HepG2 (cell line): ENCODE measurements around the gene CABP2. TPM values are rescaled to one million over a fixed set of nuclear protein-coding genes. Genes with fewer than 3 reads are reported as not detected.

Experiments
- HNF4A ChIP-seq: sonication (generic); formaldehyde crosslinking; IDR thresholded peaks from 2 replicates; pipeline ENCODE4 v1.4.0; 2020; ENCODE audit warnings: missing genetic modification reagents
- KDM2A ChIP-seq: sonication (generic); formaldehyde crosslinking; IDR thresholded peaks from 2 replicates; pipeline ENCODE4 v1.4.0; 2020; ENCODE audit warnings: low read depth, missing genetic modification reagents, borderline replicate concordance
- PAX8 ChIP-seq: sonication (generic); formaldehyde crosslinking; IDR thresholded peaks from 2 replicates; pipeline ENCODE4 v1.8.0; 2022; ENCODE audit warnings: mild to moderate bottlenecking, missing genetic modification reagents, borderline replicate concordance
- TGIF2 ChIP-seq: IDR thresholded peaks from 2 replicates; pipeline ENCODE4 v1.6.1; 2016; ENCODE audit warnings: control low read depth, missing compliant biosample characterization
- ZNF230 ChIP-seq: sonication (generic); formaldehyde crosslinking; IDR thresholded peaks from 2 replicates; pipeline ENCODE4 v1.4.0; 2020; ENCODE audit warnings: mild to moderate bottlenecking, missing genetic modification reagents
- polyA plus RNA-seq, 8 experiments: library from polyadenylated mRNA; depleted of rRNA in 3 of 8; stranded (reverse) in 7 of 8; unstranded in 1 of 8; fragments of >200 nt; fragmentation: Illumina TruSeq in 4 of 8; extraction: Trizol in 4 of 8; gene quantifications; 2 replicates each; pipeline versions ENCODE4 v1.2.1 to v1.2.3, GENCODE V29; 2011 to 2016; ENCODE audit warnings: low read depth in 4 of 8, missing spikeins in 1 of 8, mixed read lengths in 1 of 8; ENCODE audit not compliant: insufficient read depth in 1 of 8
- total RNA-seq, 5 experiments: library from RNA; depleted of rRNA; stranded (reverse); fragments of >200 nt; fragmentation: Illumina TruSeq; extraction: Trizol; gene quantifications; 2 replicates each; pipeline ENCODE4 v1.2.3, GENCODE V29; 2016; ENCODE audit warnings: low read depth in 1 of 5
- TF ChIP-seq, protein P1 (sequence below): sonication (generic); formaldehyde crosslinking; IDR thresholded peaks from 2 replicates; pipeline ENCODE4 v1.4.0; 2020; ENCODE audit warnings: missing genetic modification reagents
- TF ChIP-seq, protein P2 (sequence below): sonication (generic); formaldehyde crosslinking; IDR thresholded peaks from 2 replicates; pipeline ENCODE4 v1.5.0; 2020; ENCODE audit warnings: mild to moderate bottlenecking, missing genetic modification reagents, borderline replicate concordance
- TF ChIP-seq, protein P3 (sequence below): sonication (generic); formaldehyde crosslinking; IDR thresholded peaks from 2 replicates; pipeline ENCODE4 v1.4.0; 2020; ENCODE audit warnings: missing genetic modification reagents
- TF ChIP-seq, protein P4 (sequence below): sonication (generic); formaldehyde crosslinking; IDR thresholded peaks from 2 replicates; pipeline ENCODE4 v1.5.0; 2020; ENCODE audit warnings: mild to moderate bottlenecking, missing genetic modification reagents
- TF ChIP-seq, protein P5 (sequence below): sonication (generic); formaldehyde crosslinking; IDR thresholded peaks from 2 replicates; pipeline ENCODE4 v1.4.0; 2020; ENCODE audit warnings: missing genetic modification reagents

CABP2 gene
- total and polyA plus RNA-seq, 2 of the 13 experiments (the other 11 are each of a cell fraction or from before 2014, with no cell fraction given): not detected

DNA sequence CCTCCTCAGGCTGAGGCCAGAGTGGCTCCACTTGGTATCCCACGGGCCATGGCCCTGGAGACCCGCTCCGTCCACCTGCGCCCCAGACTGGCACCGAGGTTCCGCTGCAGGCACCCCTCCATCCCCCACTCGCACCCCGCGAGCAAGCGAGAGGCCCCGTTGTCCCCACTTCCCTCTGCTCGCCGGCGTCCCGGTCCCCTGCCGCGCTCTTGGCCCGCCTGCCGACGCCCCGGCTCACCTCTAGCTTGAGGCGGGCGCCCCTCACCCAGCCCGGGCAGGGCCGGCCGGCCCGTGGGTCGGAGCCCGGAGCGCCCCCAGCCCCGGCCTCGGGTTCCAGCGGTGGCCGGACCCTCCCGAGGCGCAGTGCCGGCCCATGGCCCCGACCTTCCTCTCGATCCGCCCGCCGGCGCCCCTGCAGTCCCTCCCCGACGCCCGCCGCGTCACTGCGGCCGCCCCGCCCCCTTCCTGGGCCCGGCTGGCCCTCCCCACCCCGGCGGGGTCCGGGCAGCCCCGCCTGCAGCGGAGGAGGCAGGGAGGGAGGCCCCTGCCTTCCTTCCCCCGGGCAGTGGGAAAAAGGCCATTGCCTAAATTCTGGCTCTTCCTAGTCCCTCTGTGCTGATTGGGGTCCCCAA, 18.2 kb downstream of the CABP2 start, which contains the start of gene PITPNM1 (continued):
- TF ChIP-seq, protein P1, sequence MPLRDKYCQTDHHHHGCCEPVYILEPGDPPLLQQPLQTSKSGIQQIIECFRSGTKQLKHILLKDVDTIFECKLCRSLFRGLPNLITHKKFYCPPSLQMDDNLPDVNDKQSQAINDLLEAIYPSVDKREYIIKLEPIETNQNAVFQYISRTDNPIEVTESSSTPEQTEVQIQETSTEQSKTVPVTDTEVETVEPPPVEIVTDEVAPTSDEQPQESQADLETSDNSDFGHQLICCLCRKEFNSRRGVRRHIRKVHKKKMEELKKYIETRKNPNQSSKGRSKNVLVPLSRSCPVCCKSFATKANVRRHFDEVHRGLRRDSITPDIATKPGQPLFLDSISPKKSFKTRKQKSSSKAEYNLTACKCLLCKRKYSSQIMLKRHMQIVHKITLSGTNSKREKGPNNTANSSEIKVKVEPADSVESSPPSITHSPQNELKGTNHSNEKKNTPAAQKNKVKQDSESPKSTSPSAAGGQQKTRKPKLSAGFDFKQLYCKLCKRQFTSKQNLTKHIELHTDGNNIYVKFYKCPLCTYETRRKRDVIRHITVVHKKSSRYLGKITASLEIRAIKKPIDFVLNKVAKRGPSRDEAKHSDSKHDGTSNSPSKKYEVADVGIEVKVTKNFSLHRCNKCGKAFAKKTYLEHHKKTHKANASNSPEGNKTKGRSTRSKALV (CRISPR knock-in tag): 0 out of 2 replicates have a peak, but pooled peaks have one; percentile 44
- TF ChIP-seq, protein P2, sequence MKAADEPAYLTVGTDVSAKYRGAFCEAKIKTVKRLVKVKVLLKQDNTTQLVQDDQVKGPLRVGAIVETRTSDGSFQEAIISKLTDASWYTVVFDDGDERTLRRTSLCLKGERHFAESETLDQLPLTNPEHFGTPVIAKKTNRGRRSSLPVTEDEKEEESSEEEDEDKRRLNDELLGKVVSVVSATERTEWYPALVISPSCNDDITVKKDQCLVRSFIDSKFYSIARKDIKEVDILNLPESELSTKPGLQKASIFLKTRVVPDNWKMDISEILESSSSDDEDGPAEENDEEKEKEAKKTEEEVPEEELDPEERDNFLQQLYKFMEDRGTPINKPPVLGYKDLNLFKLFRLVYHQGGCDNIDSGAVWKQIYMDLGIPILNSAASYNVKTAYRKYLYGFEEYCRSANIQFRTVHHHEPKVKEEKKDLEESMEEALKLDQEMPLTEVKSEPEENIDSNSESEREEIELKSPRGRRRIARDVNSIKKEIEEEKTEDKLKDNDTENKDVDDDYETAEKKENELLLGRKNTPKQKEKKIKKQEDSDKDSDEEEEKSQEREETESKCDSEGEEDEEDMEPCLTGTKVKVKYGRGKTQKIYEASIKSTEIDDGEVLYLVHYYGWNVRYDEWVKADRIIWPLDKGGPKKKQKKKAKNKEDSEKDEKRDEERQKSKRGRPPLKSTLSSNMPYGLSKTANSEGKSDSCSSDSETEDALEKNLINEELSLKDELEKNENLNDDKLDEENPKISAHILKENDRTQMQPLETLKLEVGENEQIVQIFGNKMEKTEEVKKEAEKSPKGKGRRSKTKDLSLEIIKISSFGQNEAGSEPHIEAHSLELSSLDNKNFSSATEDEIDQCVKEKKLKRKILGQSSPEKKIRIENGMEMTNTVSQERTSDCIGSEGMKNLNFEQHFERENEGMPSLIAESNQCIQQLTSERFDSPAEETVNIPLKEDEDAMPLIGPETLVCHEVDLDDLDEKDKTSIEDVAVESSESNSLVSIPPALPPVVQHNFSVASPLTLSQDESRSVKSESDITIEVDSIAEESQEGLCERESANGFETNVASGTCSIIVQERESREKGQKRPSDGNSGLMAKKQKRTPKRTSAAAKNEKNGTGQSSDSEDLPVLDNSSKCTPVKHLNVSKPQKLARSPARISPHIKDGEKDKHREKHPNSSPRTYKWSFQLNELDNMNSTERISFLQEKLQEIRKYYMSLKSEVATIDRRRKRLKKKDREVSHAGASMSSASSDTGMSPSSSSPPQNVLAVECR (CRISPR knock-in tag): peak; percentile 19; the same call in 1 of the 2 replicates
- TF ChIP-seq ZNF230 (CRISPR knock-in tag): no peak
- 0 out of 2 replicates have a peak, but pooled peaks have one; percentile 3 for TF ChIP-seq KDM2A (CRISPR knock-in tag)
- TF ChIP-seq, protein P3, sequence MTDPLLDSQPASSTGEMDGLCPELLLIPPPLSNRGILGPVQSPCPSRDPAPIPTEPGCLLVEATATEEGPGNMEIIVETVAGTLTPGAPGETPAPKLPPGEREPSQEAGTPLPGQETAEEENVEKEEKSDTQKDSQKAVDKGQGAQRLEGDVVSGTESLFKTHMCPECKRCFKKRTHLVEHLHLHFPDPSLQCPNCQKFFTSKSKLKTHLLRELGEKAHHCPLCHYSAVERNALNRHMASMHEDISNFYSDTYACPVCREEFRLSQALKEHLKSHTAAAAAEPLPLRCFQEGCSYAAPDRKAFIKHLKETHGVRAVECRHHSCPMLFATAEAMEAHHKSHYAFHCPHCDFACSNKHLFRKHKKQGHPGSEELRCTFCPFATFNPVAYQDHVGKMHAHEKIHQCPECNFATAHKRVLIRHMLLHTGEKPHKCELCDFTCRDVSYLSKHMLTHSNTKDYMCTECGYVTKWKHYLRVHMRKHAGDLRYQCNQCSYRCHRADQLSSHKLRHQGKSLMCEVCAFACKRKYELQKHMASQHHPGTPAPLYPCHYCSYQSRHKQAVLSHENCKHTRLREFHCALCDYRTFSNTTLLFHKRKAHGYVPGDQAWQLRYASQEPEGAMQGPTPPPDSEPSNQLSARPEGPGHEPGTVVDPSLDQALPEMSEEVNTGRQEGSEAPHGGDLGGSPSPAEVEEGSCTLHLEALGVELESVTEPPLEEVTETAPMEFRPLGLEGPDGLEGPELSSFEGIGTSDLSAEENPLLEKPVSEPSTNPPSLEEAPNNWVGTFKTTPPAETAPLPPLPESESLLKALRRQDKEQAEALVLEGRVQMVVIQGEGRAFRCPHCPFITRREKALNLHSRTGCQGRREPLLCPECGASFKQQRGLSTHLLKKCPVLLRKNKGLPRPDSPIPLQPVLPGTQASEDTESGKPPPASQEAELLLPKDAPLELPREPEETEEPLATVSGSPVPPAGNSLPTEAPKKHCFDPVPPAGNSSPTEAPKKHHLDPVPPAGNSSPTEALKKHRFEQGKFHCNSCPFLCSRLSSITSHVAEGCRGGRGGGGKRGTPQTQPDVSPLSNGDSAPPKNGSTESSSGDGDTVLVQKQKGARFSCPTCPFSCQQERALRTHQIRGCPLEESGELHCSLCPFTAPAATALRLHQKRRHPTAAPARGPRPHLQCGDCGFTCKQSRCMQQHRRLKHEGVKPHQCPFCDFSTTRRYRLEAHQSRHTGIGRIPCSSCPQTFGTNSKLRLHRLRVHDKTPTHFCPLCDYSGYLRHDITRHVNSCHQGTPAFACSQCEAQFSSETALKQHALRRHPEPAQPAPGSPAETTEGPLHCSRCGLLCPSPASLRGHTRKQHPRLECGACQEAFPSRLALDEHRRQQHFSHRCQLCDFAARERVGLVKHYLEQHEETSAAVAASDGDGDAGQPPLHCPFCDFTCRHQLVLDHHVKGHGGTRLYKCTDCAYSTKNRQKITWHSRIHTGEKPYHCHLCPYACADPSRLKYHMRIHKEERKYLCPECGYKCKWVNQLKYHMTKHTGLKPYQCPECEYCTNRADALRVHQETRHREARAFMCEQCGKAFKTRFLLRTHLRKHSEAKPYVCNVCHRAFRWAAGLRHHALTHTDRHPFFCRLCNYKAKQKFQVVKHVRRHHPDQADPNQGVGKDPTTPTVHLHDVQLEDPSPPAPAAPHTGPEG (CRISPR knock-in tag): no peak
- TF ChIP-seq PAX8 (CRISPR knock-in tag): no peak
- no peak for TF ChIP-seq HNF4A (CRISPR knock-in tag)
- TF ChIP-seq, protein P4, sequence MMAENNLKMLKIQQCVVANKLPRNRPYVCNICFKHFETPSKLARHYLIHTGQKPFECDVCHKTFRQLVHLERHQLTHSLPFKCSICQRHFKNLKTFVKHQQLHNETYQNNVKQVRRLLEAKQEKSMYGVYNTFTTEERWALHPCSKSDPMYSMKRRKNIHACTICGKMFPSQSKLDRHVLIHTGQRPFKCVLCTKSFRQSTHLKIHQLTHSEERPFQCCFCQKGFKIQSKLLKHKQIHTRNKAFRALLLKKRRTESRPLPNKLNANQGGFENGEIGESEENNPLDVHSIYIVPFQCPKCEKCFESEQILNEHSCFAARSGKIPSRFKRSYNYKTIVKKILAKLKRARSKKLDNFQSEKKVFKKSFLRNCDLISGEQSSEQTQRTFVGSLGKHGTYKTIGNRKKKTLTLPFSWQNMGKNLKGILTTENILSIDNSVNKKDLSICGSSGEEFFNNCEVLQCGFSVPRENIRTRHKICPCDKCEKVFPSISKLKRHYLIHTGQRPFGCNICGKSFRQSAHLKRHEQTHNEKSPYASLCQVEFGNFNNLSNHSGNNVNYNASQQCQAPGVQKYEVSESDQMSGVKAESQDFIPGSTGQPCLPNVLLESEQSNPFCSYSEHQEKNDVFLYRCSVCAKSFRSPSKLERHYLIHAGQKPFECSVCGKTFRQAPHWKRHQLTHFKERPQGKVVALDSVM: peak; percentile 78
- TF ChIP-seq TGIF2 (CRISPR knock-in tag): 0 out of 2 replicates have a peak, but pooled peaks have one; percentile 22
- TF ChIP-seq, protein P5, sequence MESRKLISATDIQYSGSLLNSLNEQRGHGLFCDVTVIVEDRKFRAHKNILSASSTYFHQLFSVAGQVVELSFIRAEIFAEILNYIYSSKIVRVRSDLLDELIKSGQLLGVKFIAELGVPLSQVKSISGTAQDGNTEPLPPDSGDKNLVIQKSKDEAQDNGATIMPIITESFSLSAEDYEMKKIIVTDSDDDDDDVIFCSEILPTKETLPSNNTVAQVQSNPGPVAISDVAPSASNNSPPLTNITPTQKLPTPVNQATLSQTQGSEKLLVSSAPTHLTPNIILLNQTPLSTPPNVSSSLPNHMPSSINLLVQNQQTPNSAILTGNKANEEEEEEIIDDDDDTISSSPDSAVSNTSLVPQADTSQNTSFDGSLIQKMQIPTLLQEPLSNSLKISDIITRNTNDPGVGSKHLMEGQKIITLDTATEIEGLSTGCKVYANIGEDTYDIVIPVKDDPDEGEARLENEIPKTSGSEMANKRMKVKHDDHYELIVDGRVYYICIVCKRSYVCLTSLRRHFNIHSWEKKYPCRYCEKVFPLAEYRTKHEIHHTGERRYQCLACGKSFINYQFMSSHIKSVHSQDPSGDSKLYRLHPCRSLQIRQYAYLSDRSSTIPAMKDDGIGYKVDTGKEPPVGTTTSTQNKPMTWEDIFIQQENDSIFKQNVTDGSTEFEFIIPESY (CRISPR knock-in tag): no peak
